Glutamatergic neuron (in vitro differentiated cells): ENCODE results near the gene PLXND1. TPM values are rescaled to one million over a fixed set of nuclear protein-coding genes. Genes with fewer than 3 reads are reported as not detected.

Experiments used
- DNase-seq: peaks from one replicate; pipeline ENCODE4 v3.0.0; 2022
- H3K27ac Mint-ChIP-seq: one replicate; pipeline ENCODE4 v1.8.0; 2020; ENCODE audit warnings: mild to moderate bottlenecking, mixed read lengths, inconsistent platforms; ENCODE audit not compliant: unreplicated experiment
- H3K27me3 Mint-ChIP-seq: one replicate; pipeline ENCODE4 v1.8.0; 2020; ENCODE audit warnings: mild to moderate bottlenecking, moderate library complexity, mixed read lengths, inconsistent platforms; ENCODE audit not compliant: unreplicated experiment
- H3K36me3 Mint-ChIP-seq: one replicate; pipeline ENCODE4 v1.8.0; 2020; ENCODE audit warnings: mild to moderate bottlenecking, mixed read lengths, inconsistent platforms; ENCODE audit not compliant: unreplicated experiment
- H3K4me1 Mint-ChIP-seq: one replicate; pipeline ENCODE4 v1.8.0; 2020; ENCODE audit warnings: mild to moderate bottlenecking, low read depth, mixed read lengths, inconsistent platforms; ENCODE audit not compliant: unreplicated experiment
- H3K4me3 Mint-ChIP-seq: one replicate; pipeline ENCODE4 v1.8.0; 2020; ENCODE audit warnings: mild to moderate bottlenecking, mixed read lengths, inconsistent platforms; ENCODE audit not compliant: unreplicated experiment
- H3K9me3 Mint-ChIP-seq: one replicate; pipeline ENCODE4 v1.8.0; 2020; ENCODE audit warnings: mild to moderate bottlenecking, moderate library complexity, mixed read lengths, inconsistent platforms; ENCODE audit not compliant: unreplicated experiment
- total RNA-seq: library from RNA; stranded (reverse); fragmentation: NEBNext Ultra II Directional; extraction: Animal tissue kit (Norgen Biotek cat#: 25700); gene quantifications from one replicate; pipeline ENCODE4 v1.2.1, GENCODE V29; 2021; ENCODE audit not compliant: unreplicated experiment
- TF ChIP-seq, protein P1 (sequence below): fragments of 200-600 bp; sonication (generic); IDR thresholded peaks from one replicate; pipeline ENCODE4 v1.5.0; 2021; ENCODE audit not compliant: partially characterized antibody, unreplicated experiment

PLXND1 gene
- total RNA-seq, 1 donor from 2014 or later, result 72.2 TPM

DNA sequence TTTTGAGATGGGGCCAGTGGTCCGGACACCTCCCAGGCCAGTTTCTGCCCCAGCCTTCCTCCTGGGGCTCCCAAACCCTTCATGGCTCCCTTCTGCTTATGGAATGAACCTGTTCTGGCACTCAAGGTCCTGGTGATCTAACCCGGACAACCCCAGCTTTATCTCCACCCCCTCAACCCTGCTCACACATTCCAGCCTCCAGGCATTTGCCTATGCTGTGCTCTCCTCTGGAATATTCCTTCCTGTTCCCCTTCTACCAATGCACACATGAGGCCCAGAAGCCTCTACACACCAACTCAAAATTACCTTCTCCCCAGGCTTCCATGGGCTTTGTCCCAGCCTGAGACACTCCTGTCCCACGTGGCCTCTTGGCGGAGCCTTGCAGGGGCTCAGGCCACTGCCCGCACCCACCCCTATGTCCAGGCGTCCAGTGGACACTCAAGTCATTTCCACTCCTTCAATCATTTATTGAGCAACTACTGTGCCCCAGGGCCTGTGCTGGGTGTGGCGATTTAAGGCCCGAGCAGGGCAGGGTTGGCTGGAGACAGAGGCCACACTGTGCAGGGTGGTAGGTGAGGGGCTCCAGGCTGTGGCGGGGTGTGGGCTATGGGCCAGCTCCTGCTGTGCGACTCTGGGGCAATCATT, 18.8 kb downstream of the PLXND1 start:
- no peak for DNase-seq
- Mint-ChIP-seq H3K27me3 (no peaks in the 10 kb centered on the region), H3K9me3 (peaks cover 5% of the 10 kb centered on the region), H3K36me3 (no peaks in the 10 kb centered on the region), H3K4me1 (peaks cover 14% of the 10 kb centered on the region), H3K4me3 (no peak overlapping the region), H3K27ac (no peak overlapping the region)
- TF ChIP-seq, protein P1, sequence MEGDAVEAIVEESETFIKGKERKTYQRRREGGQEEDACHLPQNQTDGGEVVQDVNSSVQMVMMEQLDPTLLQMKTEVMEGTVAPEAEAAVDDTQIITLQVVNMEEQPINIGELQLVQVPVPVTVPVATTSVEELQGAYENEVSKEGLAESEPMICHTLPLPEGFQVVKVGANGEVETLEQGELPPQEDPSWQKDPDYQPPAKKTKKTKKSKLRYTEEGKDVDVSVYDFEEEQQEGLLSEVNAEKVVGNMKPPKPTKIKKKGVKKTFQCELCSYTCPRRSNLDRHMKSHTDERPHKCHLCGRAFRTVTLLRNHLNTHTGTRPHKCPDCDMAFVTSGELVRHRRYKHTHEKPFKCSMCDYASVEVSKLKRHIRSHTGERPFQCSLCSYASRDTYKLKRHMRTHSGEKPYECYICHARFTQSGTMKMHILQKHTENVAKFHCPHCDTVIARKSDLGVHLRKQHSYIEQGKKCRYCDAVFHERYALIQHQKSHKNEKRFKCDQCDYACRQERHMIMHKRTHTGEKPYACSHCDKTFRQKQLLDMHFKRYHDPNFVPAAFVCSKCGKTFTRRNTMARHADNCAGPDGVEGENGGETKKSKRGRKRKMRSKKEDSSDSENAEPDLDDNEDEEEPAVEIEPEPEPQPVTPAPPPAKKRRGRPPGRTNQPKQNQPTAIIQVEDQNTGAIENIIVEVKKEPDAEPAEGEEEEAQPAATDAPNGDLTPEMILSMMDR, result no peak

- TF ChIP-seq, protein P1, result no peak
- Mint-ChIP-seq H3K27me3 (no peaks in the 10 kb centered on the region), H3K27ac (no peak overlapping the region), H3K4me1 (peaks cover 11% of the 10 kb centered on the region), H3K4me3 (no peak overlapping the region), H3K9me3 (peaks cover 5% of the 10 kb centered on the region), H3K36me3 (no peaks in the 10 kb centered on the region)
- no peak for DNase-seq
Measured at GRCh38 chr3:129586746-129587430, 19.6 kb downstream of the PLXND1 start.

DNA sequence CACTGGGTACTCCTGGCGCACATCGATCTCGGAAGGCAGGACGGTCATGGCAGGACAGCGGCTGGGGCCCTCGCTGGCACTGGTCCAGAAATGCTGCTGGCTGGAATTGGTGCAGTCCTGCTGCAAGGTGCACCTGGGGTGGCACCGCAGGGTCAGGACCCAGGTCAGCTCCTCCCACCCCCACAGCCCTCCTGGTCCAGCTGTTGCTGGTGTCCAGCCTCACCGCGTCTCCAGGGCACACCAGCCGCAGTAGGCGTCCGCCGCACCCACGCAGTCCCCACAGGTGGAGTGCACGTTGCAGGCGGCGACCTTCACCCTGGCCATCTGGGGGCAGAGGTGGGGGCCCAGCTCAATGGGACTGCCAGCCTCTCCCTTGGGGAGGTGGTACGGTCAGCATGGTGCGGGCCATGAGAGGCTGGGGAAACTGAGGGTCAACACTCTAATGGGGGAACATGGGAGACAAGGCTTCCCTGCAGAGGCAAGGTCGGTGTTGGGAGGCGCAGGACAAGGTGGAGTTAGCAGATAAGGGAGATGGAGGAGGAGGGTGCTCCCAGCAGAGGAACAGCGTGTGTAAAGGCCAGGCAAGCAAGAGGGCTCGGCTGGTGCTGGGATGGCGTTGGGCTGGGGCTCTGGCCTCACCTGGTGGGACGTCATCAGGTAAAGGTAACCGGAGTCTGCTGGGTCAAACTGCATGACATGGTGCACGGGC, 20.4 kb downstream of the PLXND1 start:
- Mint-ChIP-seq H3K36me3 (no peaks in the 10 kb centered on the region), H3K9me3 (peaks cover 5% of the 10 kb centered on the region), H3K27me3 (no peaks in the 10 kb centered on the region), H3K27ac (peak overlapping the region; percentile 52), H3K4me1 (peaks cover 6% of the 10 kb centered on the region), H3K4me3 (no peak overlapping the region)
- TF ChIP-seq, protein P1, result no peak
- no peak for DNase-seq

GRCh38 chr3:129584631-129585030, 21.8 kb downstream of the PLXND1 start:
- Mint-ChIP-seq H3K27me3 (peaks cover 4% of the 10 kb centered on the region), H3K4me1 (peaks cover 3% of the 10 kb centered on the region), H3K4me3 (no peak overlapping the region), H3K36me3 (no peaks in the 10 kb centered on the region), H3K27ac (no peak overlapping the region), H3K9me3 (peaks cover 8% of the 10 kb centered on the region)
- TF ChIP-seq, protein P1, result no peak
- no peak for DNase-seq

GRCh38 chr3:129583289-129583688, 23.2 kb downstream of the PLXND1 start:
- H3K36me3 Mint-ChIP-seq, result no peaks in the 10 kb centered on the region
- H3K4me3 Mint-ChIP-seq, result no peak overlapping the region
- H3K9me3 Mint-ChIP-seq, result peaks cover 10% of the 10 kb centered on the region
- peak overlapping the region; percentile 43 for H3K27ac Mint-ChIP-seq
- peaks cover 4% of the 10 kb centered on the region for H3K27me3 Mint-ChIP-seq
- TF ChIP-seq, protein P1, result no peak
- no peak for DNase-seq
- H3K4me1 Mint-ChIP-seq, result peaks cover 5% of the 10 kb centered on the region
